Brain microvascular endothelial cell (primary cell): ENCODE results near the gene CALR.
"Not testable (repeated sequence)": the region's sequence is repeated elsewhere in the genome, so short reads cannot be mapped to it uniquely, and the experiment has no call there.

Source experiments
- DNase-seq: peaks from one replicate; pipeline ENCODE4 v3.0.0-alpha.2; 2020
- H3K27ac ChIP-seq: fragments of 250-450 bp; sonication (Bioruptor Pico); 2 replicates; pipeline ENCODE4 v1.5.1; 2020; ENCODE audit warnings: mild to moderate bottlenecking, moderate library complexity
- H3K27me3 ChIP-seq: fragments of 250-450 bp; sonication (Bioruptor Pico); replicated peaks from 2 replicates; pipeline ENCODE4 v1.5.1; 2020; ENCODE audit warnings: mild to moderate bottlenecking
- H3K36me3 ChIP-seq: fragments of 250-450 bp; sonication (Bioruptor Pico); replicated peaks from 2 replicates; pipeline ENCODE4 v1.5.1; 2020; ENCODE audit warnings: mild to moderate bottlenecking
- H3K4me3 ChIP-seq: 2 replicates; pipeline ENCODE4 v1.5.1; 2011; ENCODE audit warnings: low read depth, mild to moderate bottlenecking, control low read depth, low read length, moderate library complexity
- CTCF ChIP-seq: IDR thresholded peaks from 2 replicates; pipeline ENCODE4 v1.5.1; 2011; ENCODE audit warnings: low read depth, mild to moderate bottlenecking, moderate library complexity, low read length, control low read depth, inconsistent platforms; ENCODE audit errors: missing control alignments
- in situ Hi-C: cut with HindIII; loops from 2 replicates; pipeline ENCODE4 v1.10.0; 2017; ENCODE audit warnings: low sequenced_read_pairs, low pct_ligation_motif_present

Gene CALR

GRCh38 chr19:12899891-12900518 is 38.4 kb upstream of the CALR start:
- DNase-seq = no peak
- Histone ChIP-seq H3K36me3 (peaks cover 3% of the 10 kb centered on the region), H3K27ac (no peak overlapping the region), H3K27me3 (no peaks in the 10 kb centered on the region), H3K4me3 (no peak overlapping the region)
- in situ Hi-C loops = no loop called here
- no peak for TF ChIP-seq CTCF

- in situ Hi-C loops = no loop called here
- TF ChIP-seq CTCF = no peak
- no peak for DNase-seq
Observed at GRCh38 chr19:12907166-12907565, 31.2 kb upstream of the CALR start.

GRCh38 chr19:12912571-12912970 is 25.8 kb upstream of the CALR start:
- in situ Hi-C loops = no loop called here
- no peak for DNase-seq

More at GRCh38 chr19:12907166-12907565, 31.2 kb upstream of the CALR start:
- Histone ChIP-seq H3K27me3 (no peaks in the 10 kb centered on the region), H3K4me3 (no peak overlapping the region), H3K27ac (no peak overlapping the region), H3K36me3 (no peaks in the 10 kb centered on the region)

GRCh38 chr19:12913011-12913561 is 25.3 kb upstream of the CALR start:
- Histone ChIP-seq H3K27ac (no peak overlapping the region), H3K36me3 (no peaks in the 10 kb centered on the region), H3K4me3 (no peak overlapping the region), H3K27me3 (no peaks in the 10 kb centered on the region)
- no peak for DNase-seq
- in situ Hi-C loops = no loop called here
- no peak for TF ChIP-seq CTCF

More at GRCh38 chr19:12912571-12912970, 25.8 kb upstream of the CALR start:
- H3K27me3 ChIP-seq = no peaks in the 10 kb centered on the region
- H3K27ac ChIP-seq = no peak overlapping the region
- no peak overlapping the region for H3K4me3 ChIP-seq
- TF ChIP-seq CTCF = no peak
- no peaks in the 10 kb centered on the region for H3K36me3 ChIP-seq

- no peaks in the 10 kb centered on the region for H3K36me3 ChIP-seq
- no peak overlapping the region for H3K4me3 ChIP-seq
- H3K27me3 ChIP-seq = no peaks in the 10 kb centered on the region
- in situ Hi-C loops = no loop called here
- no peak for DNase-seq
- no peak overlapping the region for H3K27ac ChIP-seq
- TF ChIP-seq CTCF = no peak
Observed at GRCh38 chr19:12913851-12914690, 24.3 kb upstream of the CALR start.

GRCh38 chr19:12915860-12916259 is 22.5 kb upstream of the CALR start:
- in situ Hi-C loops = not testable (repeated sequence)

More at GRCh38 chr19:12915860-12916259, 22.5 kb upstream of the CALR start:
- DNase-seq, H3K27ac ChIP-seq, H3K27me3 ChIP-seq, H3K36me3 ChIP-seq, H3K4me3 ChIP-seq: not testable (repeated sequence)
